Measurements from ENCODE around the gene COLQ. TPM values are rescaled to one million over a fixed set of nuclear protein-coding genes. Genes with fewer than 3 reads are reported as not detected.

Gene COLQ
- total and polyA plus RNA-seq, 4 donors: 0.27 to 2.6 (median 0.67) TPM

DNA sequence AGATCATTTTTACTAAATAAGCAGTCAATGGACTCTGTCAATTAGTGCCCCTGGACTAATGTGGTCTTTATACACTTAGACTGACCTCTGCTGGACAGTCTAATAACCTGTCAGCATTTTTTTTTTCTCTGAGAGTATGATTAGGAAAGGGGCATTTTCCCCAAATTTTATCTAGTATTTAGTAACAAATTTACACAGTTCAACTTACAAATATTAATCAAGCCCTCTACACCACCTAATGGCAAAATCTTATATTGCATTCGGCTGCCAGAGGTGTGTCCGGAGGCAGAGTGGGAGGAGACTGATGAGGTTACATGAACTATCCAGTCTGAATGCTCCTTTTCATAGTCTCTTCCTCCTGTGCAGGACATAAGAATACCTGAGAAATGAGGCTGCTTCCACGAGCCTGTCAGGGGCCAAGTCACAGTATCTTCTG is 36.0 kb upstream of the COLQ start (continued):
- TF ChIP-seq EGR1 (IDR thresholded peaks at IDR 0.05; ENCODE audit: low read depth in 2 of 2): no peak

- H3K4me1 ChIP-seq (ENCODE audit: control insufficient read depth in 4 of 4, insufficient read depth in 4 of 4, low read length in 3 of 4): peaks cover 0 to 14% (median 3%) of the 10 kb centered on the region in 4 donors
- DNase-seq (ENCODE audit: low spot score): no peak
- TF ChIP-seq MAX (IDR thresholded peaks at IDR 0.05): no peak
- H3K27me3 ChIP-seq (ENCODE audit: control insufficient read depth in 4 of 4, insufficient read depth in 4 of 4, low read length in 3 of 4): no peaks in the 10 kb centered on the region
- peaks cover 1 to 4% (median 3%) of the 10 kb centered on the region in 4 donors for H3K36me3 ChIP-seq (ENCODE audit: control insufficient read depth in 4 of 4, insufficient read depth in 3 of 4, low read depth in 1 of 4, low read length in 3 of 4)
- no peaks in the 10 kb centered on the region for H3K9me3 ChIP-seq (ENCODE audit: control insufficient read depth in 4 of 4, low read length in 3 of 4)
- 73% methylated on average over 2 of the region's 2 CpGs for WGBS
- peak overlapping the region; percentile 24 to 32 for H3K27ac ChIP-seq (ENCODE audit: low read depth in 1 of 2, low read length in 2 of 2)
- H3K9ac ChIP-seq (ENCODE audit: low read depth in 1 of 2, low read length in 2 of 2): peak overlapping the region in 1 of 2 donors; percentile 30
- no peak overlapping the region for H3K4me3 ChIP-seq (ENCODE audit: low read depth in 1 of 3, low read length in 3 of 3)
Measured at GRCh38 chr3:15556512-15556911, 35.0 kb upstream of the COLQ start.

DNA sequence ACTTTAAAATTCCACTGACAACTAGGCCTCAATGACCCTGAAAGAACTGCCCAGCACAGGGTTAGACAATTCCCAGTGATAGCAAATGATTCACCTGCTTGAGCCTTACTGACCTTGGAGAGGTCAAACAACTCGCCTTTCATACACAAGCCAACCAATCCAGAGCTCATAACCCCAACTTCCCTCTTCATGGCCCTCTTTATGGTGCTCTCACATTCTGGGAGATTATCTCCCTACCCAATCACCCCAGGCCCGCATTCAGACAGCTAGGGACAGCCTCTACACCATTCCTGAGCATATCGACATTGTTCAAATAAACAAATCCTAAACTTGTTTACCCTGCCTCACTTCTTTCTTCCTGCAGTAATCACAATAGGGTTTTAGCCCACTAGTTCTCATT is 32.2 kb upstream of the COLQ start:
- Histone ChIP-seq H3K4me1 (ENCODE audit: control insufficient read depth in 4 of 4, insufficient read depth in 4 of 4, low read length in 3 of 4) (peaks cover 0 to 14% (median 3%) of the 10 kb centered on the region in 4 donors), H3K4me3 (ENCODE audit: low read depth in 1 of 3, low read length in 3 of 3) (no peak overlapping the region), H3K9me3 (ENCODE audit: control insufficient read depth in 4 of 4, low read length in 3 of 4) (no peaks in the 10 kb centered on the region), H3K27ac (ENCODE audit: low read depth in 1 of 2, low read length in 2 of 2) (peak overlapping the region in 1 of 2 donors; percentile 53), H3K36me3 (ENCODE audit: control insufficient read depth in 4 of 4, insufficient read depth in 3 of 4, low read depth in 1 of 4, low read length in 3 of 4) (no peaks in the 10 kb centered on the region), H3K27me3 (ENCODE audit: control insufficient read depth in 4 of 4, insufficient read depth in 4 of 4, low read length in 3 of 4) (no peaks in the 10 kb centered on the region), H3K9ac (ENCODE audit: low read depth in 1 of 2, low read length in 2 of 2) (no peak overlapping the region)
- WGBS: 30% methylated on average over 3 of the region's 3 CpGs
- no peak for TF ChIP-seq TAF1 (conservative IDR thresholded peaks at IDR 0.05)
- TF ChIP-seq, protein P1, sequence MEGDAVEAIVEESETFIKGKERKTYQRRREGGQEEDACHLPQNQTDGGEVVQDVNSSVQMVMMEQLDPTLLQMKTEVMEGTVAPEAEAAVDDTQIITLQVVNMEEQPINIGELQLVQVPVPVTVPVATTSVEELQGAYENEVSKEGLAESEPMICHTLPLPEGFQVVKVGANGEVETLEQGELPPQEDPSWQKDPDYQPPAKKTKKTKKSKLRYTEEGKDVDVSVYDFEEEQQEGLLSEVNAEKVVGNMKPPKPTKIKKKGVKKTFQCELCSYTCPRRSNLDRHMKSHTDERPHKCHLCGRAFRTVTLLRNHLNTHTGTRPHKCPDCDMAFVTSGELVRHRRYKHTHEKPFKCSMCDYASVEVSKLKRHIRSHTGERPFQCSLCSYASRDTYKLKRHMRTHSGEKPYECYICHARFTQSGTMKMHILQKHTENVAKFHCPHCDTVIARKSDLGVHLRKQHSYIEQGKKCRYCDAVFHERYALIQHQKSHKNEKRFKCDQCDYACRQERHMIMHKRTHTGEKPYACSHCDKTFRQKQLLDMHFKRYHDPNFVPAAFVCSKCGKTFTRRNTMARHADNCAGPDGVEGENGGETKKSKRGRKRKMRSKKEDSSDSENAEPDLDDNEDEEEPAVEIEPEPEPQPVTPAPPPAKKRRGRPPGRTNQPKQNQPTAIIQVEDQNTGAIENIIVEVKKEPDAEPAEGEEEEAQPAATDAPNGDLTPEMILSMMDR (IDR thresholded peaks at IDR 0.05; ENCODE audit: low read depth, low read length, missing input control): no peak
- no peak for TF ChIP-seq HNF4G (IDR thresholded peaks at IDR 0.05)
- peak; percentile 39 to 44 for TF ChIP-seq JUND (IDR thresholded peaks at IDR 0.05)
- peak; percentile 52 to 53 for TF ChIP-seq HNF4A (conservative IDR thresholded peaks at IDR 0.05)
- peak; percentile 88 to 93 for TF ChIP-seq RXRA (IDR thresholded peaks at IDR 0.05)
- no peak for TF ChIP-seq GABPA (IDR thresholded peaks at IDR 0.05 in 1 of 2, conservative IDR thresholded peaks at IDR 0.05 in 1 of 2)
- TF ChIP-seq NR2F2 (IDR thresholded peaks at IDR 0.05): no peak
- TF ChIP-seq RAD21 (IDR thresholded peaks at IDR 0.05): peak in 1 of 2 donors; percentile 41
- TF ChIP-seq FOXA2 (IDR thresholded peaks at IDR 0.05): no peak
- TF ChIP-seq ATF3 (IDR thresholded peaks at IDR 0.05): peak; percentile 28
- TF ChIP-seq EGR1 (IDR thresholded peaks at IDR 0.05; ENCODE audit: low read depth in 2 of 2): no peak
- TF ChIP-seq YY1 (IDR thresholded peaks at IDR 0.05): no peak
- TF ChIP-seq REST (IDR thresholded peaks at IDR 0.05): no peak
- peak; percentile 62 for TF ChIP-seq SP1 (IDR thresholded peaks at IDR 0.05)
- DNase-seq (ENCODE audit: low spot score): no peak
